ENCODE results near the gene TPSAB1. TPM values are rescaled to one million over a fixed set of nuclear protein-coding genes. Genes with fewer than 3 reads are reported as not detected.

The TPSAB1 gene
- total RNA-seq, 4 donors from 2014 or later, result 13.8 to 67.7 (median 28.5) TPM

- Histone ChIP-seq H3K9me3 (no peaks in the 10 kb centered on the region), H3K27me3 (peaks cover 0 to 59% of the 10 kb centered on the region in 2 donors), H3K27ac (no peak overlapping the region), H3K36me3 (no peaks in the 10 kb centered on the region), H3K4me3 (no peak overlapping the region), H3K4me1 (no peaks in the 10 kb centered on the region)
- DNase-seq (ENCODE audit: low spot score in 2 of 2), result no peak
- no peak for TF ChIP-seq CTCF (IDR thresholded peaks at IDR 0.05)
- TF ChIP-seq EP300 (IDR thresholded peaks at IDR 0.05), result no peak
- TF ChIP-seq POLR2A (IDR thresholded peaks at IDR 0.05), result no peak
- 73 to 77% methylated on average over 17 to 30 of the region's 32 CpGs for WGBS, 2 donors
Observed at GRCh38 chr16:1262210-1262845, 21.8 kb downstream of the TPSAB1 start.

- H3K27me3 ChIP-seq, result peaks cover 0 to 54% of the 10 kb centered on the region in 2 donors
- 67 to 81% methylated on average over 1 to 8 of the region's 9 CpGs for WGBS, 2 donors
Observed at GRCh38 chr16:1262846-1263221, 22.3 kb downstream of the TPSAB1 start.

GRCh38 chr16:1263591-1264344 lies 23.3 kb downstream of the TPSAB1 start:
- no peak overlapping the region for H3K27ac ChIP-seq
- H3K4me1 ChIP-seq, result no peaks in the 10 kb centered on the region
- no peak for DNase-seq (ENCODE audit: low spot score in 2 of 2)
- H3K9me3 ChIP-seq, result no peaks in the 10 kb centered on the region
- no peak overlapping the region for H3K4me3 ChIP-seq
- H3K27me3 ChIP-seq, result peaks cover 0 to 48% of the 10 kb centered on the region in 2 donors
- WGBS, 2 donors, result 64 to 65% methylated on average over 12 to 15 of the region's 15 CpGs
- no peak for TF ChIP-seq POLR2A (IDR thresholded peaks at IDR 0.05)
- TF ChIP-seq EP300 (IDR thresholded peaks at IDR 0.05), result no peak
- TF ChIP-seq CTCF (IDR thresholded peaks at IDR 0.05), result no peak
- no peaks in the 10 kb centered on the region for H3K36me3 ChIP-seq

More at GRCh38 chr16:1262846-1263221, 22.3 kb downstream of the TPSAB1 start:
- Histone ChIP-seq H3K36me3 (no peaks in the 10 kb centered on the region), H3K4me1 (no peaks in the 10 kb centered on the region), H3K9me3 (no peaks in the 10 kb centered on the region), H3K4me3 (no peak overlapping the region), H3K27ac (no peak overlapping the region)
- DNase-seq (ENCODE audit: low spot score in 2 of 2), result no peak
- TF ChIP-seq EP300 (IDR thresholded peaks at IDR 0.05) (no peak), POLR2A (IDR thresholded peaks at IDR 0.05) (no peak), CTCF (IDR thresholded peaks at IDR 0.05) (no peak)

DNA sequence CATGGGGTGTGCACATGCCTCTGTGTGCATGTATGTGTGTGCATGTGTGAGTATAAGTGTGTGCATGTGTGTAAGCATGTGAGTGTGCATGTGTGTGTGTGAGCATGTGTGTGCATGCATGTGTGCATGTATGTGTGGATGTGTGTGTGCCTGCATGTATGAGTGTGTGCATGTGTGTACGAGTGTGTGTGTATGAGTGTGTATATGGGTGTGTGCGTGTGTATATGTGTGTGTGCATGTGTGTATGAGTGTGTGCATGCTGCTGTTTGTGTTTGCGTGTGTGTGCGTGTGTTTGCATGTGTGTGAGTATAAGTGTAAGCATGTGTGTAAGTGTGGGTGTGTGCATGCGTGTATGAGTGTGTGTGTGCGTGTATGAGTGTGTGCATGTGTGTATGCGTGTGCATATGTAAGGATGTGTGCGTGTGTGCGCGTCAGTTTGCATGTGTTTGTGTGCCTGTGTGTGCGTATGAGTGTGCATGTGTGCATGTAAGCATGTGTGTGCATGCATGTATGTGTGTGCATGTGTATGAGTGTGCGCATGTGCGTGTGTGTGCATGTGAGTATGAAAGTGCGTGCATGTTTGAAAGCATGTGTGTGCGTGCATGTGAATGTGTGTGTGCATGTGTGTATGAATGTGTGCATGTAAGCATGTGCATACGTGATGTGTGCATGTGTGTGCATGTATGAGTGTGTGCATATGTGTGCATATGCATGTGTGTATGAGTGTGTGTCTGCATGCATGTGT lies 24.0 kb downstream of the TPSAB1 start:
- H3K9me3 ChIP-seq, result no peaks in the 10 kb centered on the region
- H3K4me1 ChIP-seq, result no peaks in the 10 kb centered on the region
- no peaks in the 10 kb centered on the region for H3K36me3 ChIP-seq
- WGBS, 2 donors, result 90 to 94% methylated on average over 16 of the region's 16 CpGs
- no peak for DNase-seq (ENCODE audit: low spot score in 2 of 2)
- no peak for TF ChIP-seq CTCF (IDR thresholded peaks at IDR 0.05)
- no peak for TF ChIP-seq POLR2A (IDR thresholded peaks at IDR 0.05)
- TF ChIP-seq EP300 (IDR thresholded peaks at IDR 0.05), result no peak
- peaks cover 0 to 42% of the 10 kb centered on the region in 2 donors for H3K27me3 ChIP-seq
- H3K27ac ChIP-seq, result no peak overlapping the region
- no peak overlapping the region for H3K4me3 ChIP-seq
